SU-DHL-6 (cell line): ENCODE data around the gene SHISA7.
A peak's percentile ranks its signal among the peaks of the same experiment; 100 is the strongest.
"Not testable (repeated sequence)": the region's sequence is repeated elsewhere in the genome, so short reads cannot be mapped to it uniquely, and the experiment has no call there.

Source experiments
- H2AFZ ChIP-seq: fragments of 200-600 bp; sonication (generic); 2 replicates; pipeline ENCODE4 v1.6.1; 2014; ENCODE audit warnings: low read depth, mild to moderate bottlenecking, moderate library complexity, mixed read lengths, antibody characterized with exemption, low read length; ENCODE audit not compliant: severe bottlenecking
- H3F3A ChIP-seq: fragments of 200-600 bp; shearing (Covaris generic); 2 replicates; pipeline ENCODE4 v1.6.0; 2016; ENCODE audit warnings: antibody characterized with exemption, mild to moderate bottlenecking; ENCODE audit not compliant: insufficient read depth
- H3K27ac ChIP-seq: fragments of 200-600 bp; sonication (generic); 2 replicates; pipeline ENCODE4 v1.5.1; 2016; ENCODE audit warnings: low read depth, mild to moderate bottlenecking, low read length, moderate library complexity, mixed read lengths
- H3K27me3 ChIP-seq: fragments of 200-600 bp; sonication (generic), shearing (Covaris generic); 2 replicates; pipeline ENCODE4 v1.6.0; 2014; ENCODE audit warnings: mild to moderate bottlenecking, low read length
- H3K36me3 ChIP-seq: fragments of 200-600 bp; sonication (generic); 2 replicates; pipeline ENCODE4 v1.6.1; 2014; ENCODE audit warnings: mild to moderate bottlenecking, low read length, mixed read lengths
- H3K4me2 ChIP-seq: fragments of 300-600, 200-600 bp; shearing (Covaris generic), sonication (generic); 2 replicates; pipeline ENCODE4 v1.6.0; 2014; ENCODE audit warnings: low read length, low read depth, mild to moderate bottlenecking; ENCODE audit not compliant: poor library complexity, severe bottlenecking
- H3K4me3 ChIP-seq: fragments of 200-600 bp; sonication (generic); 2 replicates; pipeline ENCODE4 v1.5.1; 2014; ENCODE audit warnings: antibody characterized with exemption, low read length, mild to moderate bottlenecking, mixed read lengths; ENCODE audit not compliant: insufficient read depth, poor library complexity, severe bottlenecking
- H3K79me2 ChIP-seq: fragments of 200-600 bp; sonication (generic); 2 replicates; pipeline ENCODE4 v1.6.1; 2014; ENCODE audit warnings: mild to moderate bottlenecking, low read length, moderate library complexity; ENCODE audit not compliant: insufficient read depth
- H3K9ac ChIP-seq: fragments of 200-600 bp; sonication (generic); 2 replicates; pipeline ENCODE4 v1.7.0; 2014; ENCODE audit warnings: mild to moderate bottlenecking, low read length
- H3K9me2 ChIP-seq: fragments of 200-600 bp; sonication (generic); replicated peaks from 2 replicates; pipeline ENCODE4 v1.6.1; 2014; ENCODE audit warnings: low read length; ENCODE audit not compliant: insufficient read depth
- H3K9me3 ChIP-seq: fragments of 200-600 bp; sonication (generic); 2 replicates; pipeline ENCODE4 v1.6.1; 2014; ENCODE audit warnings: low read length, mixed read lengths; ENCODE audit not compliant: insufficient read depth
- H4K20me1 ChIP-seq: fragments of 200-600 bp; sonication (generic); 2 replicates; pipeline ENCODE4 v1.6.1; 2014; ENCODE audit warnings: low read depth, mild to moderate bottlenecking, antibody characterized with exemption, low read length, moderate library complexity, mixed read lengths
- EZH2phosphoT487 ChIP-seq: fragments of 200-600 bp; sonication (generic), shearing (Covaris generic); conservative IDR thresholded peaks from 2 replicates; pipeline ENCODE4 v1.6.1; 2018; ENCODE audit warnings: mild to moderate bottlenecking, antibody characterized with exemption, low read length, moderate library complexity, mixed read lengths
- TF ChIP-seq, protein P1 (sequence below): fragments of 200-600 bp; sonication (generic); IDR thresholded peaks from one replicate; pipeline ENCODE4 v1.5.1; 2017; ENCODE audit warnings: antibody characterized with exemption, mild to moderate bottlenecking, low read length, moderate library complexity; ENCODE audit not compliant: insufficient read depth, poor library complexity, severe bottlenecking

SHISA7 gene

GRCh38 chr19:55407800-55408532 is 35.1 kb downstream of the SHISA7 start:
- Histone ChIP-seq H3K27me3 (0 out of 2 replicates have a peak, but pooled peaks cover 4% of the 10 kb centered on the region), H4K20me1 (peaks cover 18% of the 10 kb centered on the region), H3K36me3 (peaks cover 28% of the 10 kb centered on the region), H3K9ac (peak overlapping the region; percentile 100), H2AFZ (peak overlapping the region; percentile 49), H3K4me3 (peak overlapping the region; percentile 95), H3K9me3 (no peaks in the 10 kb centered on the region), H3K4me2 (peak overlapping the region; percentile 68), H3K27ac (peak overlapping the region; percentile 97), H3K79me2 (peaks cover 22% of the 10 kb centered on the region), H3K9me2 (no peaks in the 10 kb centered on the region), H3F3A (peaks cover 6% of the 10 kb centered on the region; the same call in 1 of the 2 replicates)
- TF ChIP-seq, protein P1, sequence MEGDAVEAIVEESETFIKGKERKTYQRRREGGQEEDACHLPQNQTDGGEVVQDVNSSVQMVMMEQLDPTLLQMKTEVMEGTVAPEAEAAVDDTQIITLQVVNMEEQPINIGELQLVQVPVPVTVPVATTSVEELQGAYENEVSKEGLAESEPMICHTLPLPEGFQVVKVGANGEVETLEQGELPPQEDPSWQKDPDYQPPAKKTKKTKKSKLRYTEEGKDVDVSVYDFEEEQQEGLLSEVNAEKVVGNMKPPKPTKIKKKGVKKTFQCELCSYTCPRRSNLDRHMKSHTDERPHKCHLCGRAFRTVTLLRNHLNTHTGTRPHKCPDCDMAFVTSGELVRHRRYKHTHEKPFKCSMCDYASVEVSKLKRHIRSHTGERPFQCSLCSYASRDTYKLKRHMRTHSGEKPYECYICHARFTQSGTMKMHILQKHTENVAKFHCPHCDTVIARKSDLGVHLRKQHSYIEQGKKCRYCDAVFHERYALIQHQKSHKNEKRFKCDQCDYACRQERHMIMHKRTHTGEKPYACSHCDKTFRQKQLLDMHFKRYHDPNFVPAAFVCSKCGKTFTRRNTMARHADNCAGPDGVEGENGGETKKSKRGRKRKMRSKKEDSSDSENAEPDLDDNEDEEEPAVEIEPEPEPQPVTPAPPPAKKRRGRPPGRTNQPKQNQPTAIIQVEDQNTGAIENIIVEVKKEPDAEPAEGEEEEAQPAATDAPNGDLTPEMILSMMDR, result no peak
- no peak for TF ChIP-seq EZH2phosphoT487

- H3K4me3 ChIP-seq, result peak within 1 kb of the TSS; percentile 95
- not testable (repeated sequence) for H3K27me3 ChIP-seq, H3F3A ChIP-seq, H3K9me3 ChIP-seq, H3K9me2 ChIP-seq
- peak within 1 kb of the TSS; percentile 49 for H2AFZ ChIP-seq
- peak within 1 kb of the TSS; percentile 68 for H3K4me2 ChIP-seq
- peaks cover 22% of the 10 kb centered on the region for H4K20me1 ChIP-seq
- H3K27ac ChIP-seq, result peak within 1 kb of the TSS; percentile 97
- H3K79me2 ChIP-seq, result peaks cover 22% of the 10 kb centered on the region
- H3K9ac ChIP-seq, result peak within 1 kb of the TSS; percentile 100
- peaks cover 32% of the 10 kb centered on the region for H3K36me3 ChIP-seq
Observed at GRCh38 chr19:55407550-55407799, 35.6 kb downstream of the SHISA7 start, which contains the start of gene UBE2S. TSS of gene UBE2S (minus strand) at chr19:55407788. CDS start at chr19:55407589, 199 bp downstream.

DNA sequence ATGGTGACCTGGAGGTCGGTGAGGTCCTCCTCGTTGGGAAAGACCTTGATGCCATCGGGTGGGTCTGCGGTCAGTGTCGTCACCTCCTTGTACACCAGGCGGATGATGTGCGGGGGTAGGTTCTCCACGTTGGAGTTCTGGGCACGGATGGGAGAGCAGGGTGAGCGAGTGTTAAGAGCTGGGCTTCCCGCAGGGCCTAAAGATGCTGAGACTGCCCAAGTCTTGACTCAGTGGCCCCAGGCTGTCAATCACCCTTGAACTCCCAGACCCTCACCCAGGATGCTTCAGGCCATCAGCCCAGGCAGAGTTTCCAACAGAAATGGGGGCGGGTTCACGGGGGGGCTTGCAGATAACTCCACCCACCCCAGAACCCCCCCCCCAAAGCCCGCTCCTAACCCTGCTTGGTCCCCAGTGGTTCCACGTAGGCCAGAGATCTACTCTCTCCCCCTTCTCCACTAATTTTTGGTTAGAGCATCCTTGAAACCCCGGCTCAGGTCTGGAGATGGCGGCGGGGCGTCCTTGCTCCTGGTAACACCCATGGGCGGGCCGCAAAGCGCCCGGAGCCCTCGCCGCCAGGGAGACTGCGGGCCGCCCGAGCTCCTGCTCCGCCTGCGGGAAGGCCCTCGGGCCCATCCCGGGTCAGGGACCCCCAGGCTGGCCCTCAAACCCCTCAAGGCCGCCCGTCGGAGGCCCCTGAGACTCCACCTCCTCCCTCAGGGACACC is 36.1 kb downstream of the SHISA7 start:
- Histone ChIP-seq H4K20me1 (peaks cover 23% of the 10 kb centered on the region), H3K4me2 (peak overlapping the region; percentile 68), H3K9me3 (no peaks in the 10 kb centered on the region), H3K79me2 (peaks cover 22% of the 10 kb centered on the region), H3K27me3 (0 out of 2 replicates have a peak, but pooled peaks cover 4% of the 10 kb centered on the region), H3K4me3 (peak overlapping the region; percentile 95), H3F3A (peaks cover 12% of the 10 kb centered on the region), H3K27ac (peak overlapping the region; percentile 97), H3K9ac (peak overlapping the region; percentile 100), H2AFZ (no peak overlapping the region), H3K36me3 (peaks cover 34% of the 10 kb centered on the region), H3K9me2 (no peaks in the 10 kb centered on the region)
- TF ChIP-seq EZH2phosphoT487, result no peak
- TF ChIP-seq, protein P1, result no peak
